Tibial nerve (tissue), 3 donors: ENCODE data around the gene SF3A1.
A peak's percentile ranks its signal among the peaks of the same experiment; 100 is the strongest.

Source experiments
- CTCF ChIP-seq, 5 experiments: fragments of 200-600 bp in 3 of 5; fragments of 450-650 bp in 2 of 5; sonication (generic) in 3 of 5; IDR thresholded peaks; one replicate each; pipeline ENCODE4 v1.5.1; 2016 to 2019; ENCODE audit warnings: antibody characterized with exemption in 5 of 5, mild to moderate bottlenecking in 3 of 5, moderate library complexity in 2 of 5
- POLR2A ChIP-seq, 2 donors: fragments of 450-650 bp; IDR thresholded peaks; one replicate each; pipeline ENCODE4 v1.6.1; 2017; ENCODE audit warnings: antibody characterized with exemption in 2 of 2, mild to moderate bottlenecking in 2 of 2, moderate library complexity in 2 of 2

- TF ChIP-seq CTCF (IDR thresholded peaks at IDR 0.05) (peak in 1 of 5 experiments; percentile 26), POLR2A (IDR thresholded peaks at IDR 0.05) (peak; percentile 69 to 88)
Measured at GRCh38 chr22:30326706-30327362, 29.9 kb downstream of the SF3A1 start, which contains the start of gene TBC1D10A.
